GM21526 (cell line): ENCODE data around the gene ADPRHL1.

Experiments used
- ATAC-seq: cut with Tn5 transposase; IDR thresholded peaks from one replicate; pipeline ENCODE4 v1.9.1; 2021; ENCODE audit warnings: moderate library complexity; ENCODE audit not compliant: unreplicated experiment, low FRiP score

The ADPRHL1 gene

DNA sequence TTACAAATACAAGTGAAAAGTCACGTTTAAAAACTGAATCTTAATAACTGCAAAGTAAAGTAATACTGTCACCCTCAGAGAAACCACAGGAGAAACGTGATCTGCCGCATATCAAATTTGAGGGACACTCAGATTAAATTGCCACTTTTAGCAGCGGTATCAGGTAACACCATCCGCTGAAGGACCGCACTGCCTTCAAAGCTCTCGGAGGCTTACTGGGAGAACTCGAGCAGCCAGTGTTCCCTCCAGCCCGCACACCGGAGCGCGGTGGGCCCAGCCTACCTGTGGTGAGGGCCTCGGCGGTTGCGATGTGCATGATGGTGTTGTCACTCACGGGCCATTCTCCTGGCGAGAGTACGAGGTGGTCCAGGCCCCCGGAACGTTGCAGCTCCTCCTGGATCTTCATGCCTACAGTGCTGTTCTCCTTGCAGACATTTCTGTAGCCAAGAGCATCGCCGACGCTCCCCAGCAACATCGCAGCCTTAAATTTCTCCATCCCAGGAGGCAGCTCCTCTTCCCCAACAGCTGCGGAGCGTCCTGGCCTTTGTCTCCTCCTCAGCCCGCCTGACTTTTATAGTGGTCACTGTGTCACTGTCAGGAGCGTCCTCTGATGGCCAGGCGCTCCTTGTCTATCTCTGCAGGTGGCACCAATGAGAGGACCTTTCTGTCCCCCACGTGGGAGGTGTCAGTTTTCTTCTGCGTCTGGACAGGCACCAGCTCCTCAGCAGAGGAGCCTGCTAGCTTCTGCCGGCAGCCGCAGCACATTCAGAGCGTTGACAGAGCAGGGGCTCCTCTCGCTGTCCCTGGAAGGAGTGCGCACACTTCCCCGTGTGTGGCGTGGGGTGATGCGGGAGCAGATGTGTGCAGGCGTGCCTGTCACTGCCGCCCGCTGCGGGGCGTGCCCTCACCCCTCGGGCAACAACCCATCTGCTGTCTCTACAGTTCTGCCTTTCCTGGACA is at the start of gene ADPRHL1:
Gene ADPRHL1, minus strand, starts transcription at position 547 of the 960 bp plus-strand sequence. Its CDS starts 51 bp downstream, at position 496.
- ATAC-seq: no peak

DNA sequence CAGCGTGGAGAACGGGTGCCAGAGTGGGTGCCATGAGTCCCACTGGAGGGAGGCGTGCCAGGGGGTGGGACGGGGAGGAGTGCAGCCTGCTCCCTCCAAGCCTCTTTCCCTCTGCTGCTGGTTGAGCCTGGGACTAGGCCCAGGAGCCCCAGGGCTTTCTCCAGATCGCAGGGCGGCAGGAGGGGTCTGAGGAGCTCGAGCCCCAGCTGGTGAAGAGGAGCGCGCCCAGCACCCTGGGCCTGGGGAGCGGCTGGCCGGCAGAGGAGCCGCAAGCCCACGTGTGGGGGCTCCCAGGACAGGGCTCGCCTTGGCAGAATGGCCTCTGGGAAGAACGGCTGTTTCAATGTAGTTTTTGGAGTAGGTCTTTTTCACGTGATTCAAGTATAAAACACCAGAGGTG is 49.4 kb upstream of the ADPRHL1 start:
- no peak for ATAC-seq

DNA sequence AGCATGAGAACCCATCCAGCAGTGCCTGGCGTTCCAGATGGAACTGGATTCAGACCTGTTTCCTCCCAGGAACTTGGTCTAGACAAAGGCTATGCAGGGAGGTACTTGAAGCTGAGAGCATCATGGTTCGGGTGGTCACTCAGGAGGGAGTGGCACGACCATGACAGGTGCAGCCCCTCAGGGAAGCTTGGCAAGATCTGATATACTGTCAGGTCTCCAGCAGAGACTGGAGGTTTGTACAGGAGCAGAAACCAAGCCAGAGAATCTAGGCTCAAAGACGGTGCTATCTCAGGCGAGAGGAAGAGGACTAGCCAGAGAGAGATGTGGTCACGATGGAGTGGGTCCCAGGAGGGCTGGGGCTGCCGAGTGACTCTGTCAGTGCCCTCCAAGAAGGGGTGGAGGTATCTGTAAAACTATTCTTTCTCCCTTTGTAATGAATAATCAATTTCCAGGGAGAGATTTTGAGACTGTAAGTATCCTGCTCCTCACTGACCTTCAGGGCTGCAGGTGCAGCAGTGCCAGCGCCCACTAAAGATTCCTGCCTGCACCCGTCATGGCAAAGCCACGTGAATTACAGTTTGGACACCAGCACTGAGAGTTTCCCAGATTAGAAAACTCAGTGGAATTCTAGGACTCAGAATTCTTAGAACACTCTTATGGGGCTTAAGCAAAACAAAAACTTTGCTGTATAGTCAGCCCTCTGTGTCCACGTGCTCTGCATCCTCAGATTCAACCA is 47.4 kb upstream of the ADPRHL1 start:
- ATAC-seq: no peak

DNA sequence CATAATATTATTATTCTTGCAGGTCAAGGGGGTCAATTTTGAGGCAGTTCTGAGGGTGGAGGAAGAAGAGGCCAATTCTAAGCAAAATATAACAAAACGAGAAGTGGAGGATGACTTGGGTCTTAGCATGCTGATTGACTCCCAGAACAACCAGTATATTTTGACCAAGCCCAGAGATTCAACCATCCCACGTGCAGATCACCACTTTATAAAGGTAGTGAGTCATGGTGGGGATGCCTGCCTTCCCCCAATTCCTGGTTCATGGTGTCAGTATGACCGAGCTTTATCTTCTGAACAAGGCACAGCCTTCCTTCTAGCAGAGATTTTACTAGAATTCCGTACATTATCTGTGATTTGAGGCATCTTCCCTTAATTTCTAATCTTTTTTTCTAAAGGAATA is 46.6 kb upstream of the ADPRHL1 start:
- ATAC-seq: no peak

DNA sequence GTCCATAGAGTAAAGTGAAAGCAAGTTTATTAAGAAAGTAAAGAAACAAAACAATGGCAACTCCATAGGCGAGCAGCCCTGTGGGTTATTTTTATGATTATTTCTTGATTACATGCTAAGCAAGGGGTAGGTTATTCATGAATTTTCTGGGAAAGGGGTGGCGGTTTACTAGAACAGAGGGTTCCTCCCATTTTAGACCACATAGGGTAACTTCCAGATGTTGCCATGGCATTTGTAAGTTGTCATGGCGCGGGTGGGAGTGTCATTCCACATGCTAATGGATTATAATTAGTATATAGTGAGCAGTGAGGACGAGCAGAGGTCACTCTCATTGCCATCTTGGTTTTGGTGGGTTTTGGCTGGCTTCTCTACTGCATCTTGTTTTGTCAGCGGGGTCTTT is 45.6 kb upstream of the ADPRHL1 start:
- no peak for ATAC-seq

DNA sequence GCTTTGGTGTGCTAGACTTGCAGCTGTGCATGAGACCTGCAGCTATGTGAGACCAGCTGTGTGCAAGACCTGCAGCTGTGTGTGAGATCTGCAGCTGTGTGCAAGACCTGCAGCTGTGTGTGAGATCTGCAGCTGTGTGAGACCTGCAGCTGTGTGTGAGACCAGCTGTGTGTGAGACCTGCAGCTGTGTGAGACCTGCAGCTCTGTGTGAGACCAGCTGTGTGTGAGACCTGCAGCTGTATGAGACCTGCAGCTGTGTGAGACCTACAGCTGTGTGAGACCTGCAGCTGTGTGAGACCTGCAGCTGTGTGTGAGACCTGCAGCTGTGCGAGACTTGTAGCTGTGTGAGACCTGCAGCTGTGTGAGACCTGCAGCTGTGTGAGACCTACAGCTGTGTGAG is 43.9 kb upstream of the ADPRHL1 start:
- ATAC-seq: no peak

DNA sequence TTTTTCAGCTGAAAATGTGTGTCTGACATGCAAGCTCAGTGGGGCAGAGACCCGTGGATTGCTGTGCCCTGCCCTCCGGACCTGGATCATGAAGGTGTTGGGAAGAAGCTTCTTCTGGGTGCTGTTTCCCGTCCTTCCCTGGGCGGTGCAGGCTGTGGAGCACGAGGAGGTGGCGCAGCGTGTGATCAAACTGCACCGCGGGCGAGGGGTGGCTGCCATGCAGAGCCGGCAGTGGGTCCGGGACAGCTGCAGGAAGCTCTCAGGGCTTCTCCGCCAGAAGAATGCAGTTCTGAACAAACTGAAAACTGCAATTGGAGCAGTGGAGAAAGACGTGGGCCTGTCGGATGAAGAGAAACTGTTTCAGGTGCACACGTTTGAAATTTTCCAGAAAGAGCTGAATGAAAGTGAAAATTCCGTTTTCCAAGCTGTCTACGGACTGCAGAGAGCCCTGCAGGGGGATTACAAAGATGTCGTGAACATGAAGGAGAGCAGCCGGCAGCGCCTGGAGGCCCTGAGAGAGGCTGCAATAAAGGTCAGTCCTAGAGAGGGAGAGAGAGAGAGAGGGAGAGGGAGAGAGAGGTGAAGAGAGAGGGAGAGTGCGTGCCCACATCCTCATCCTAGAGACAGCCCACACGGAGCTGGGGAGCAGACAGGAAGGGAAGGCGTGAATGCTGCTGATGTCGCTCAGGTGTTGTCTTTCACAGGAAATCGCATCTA is 42.4 kb upstream of the ADPRHL1 start:
- ATAC-seq: no peak

DNA sequence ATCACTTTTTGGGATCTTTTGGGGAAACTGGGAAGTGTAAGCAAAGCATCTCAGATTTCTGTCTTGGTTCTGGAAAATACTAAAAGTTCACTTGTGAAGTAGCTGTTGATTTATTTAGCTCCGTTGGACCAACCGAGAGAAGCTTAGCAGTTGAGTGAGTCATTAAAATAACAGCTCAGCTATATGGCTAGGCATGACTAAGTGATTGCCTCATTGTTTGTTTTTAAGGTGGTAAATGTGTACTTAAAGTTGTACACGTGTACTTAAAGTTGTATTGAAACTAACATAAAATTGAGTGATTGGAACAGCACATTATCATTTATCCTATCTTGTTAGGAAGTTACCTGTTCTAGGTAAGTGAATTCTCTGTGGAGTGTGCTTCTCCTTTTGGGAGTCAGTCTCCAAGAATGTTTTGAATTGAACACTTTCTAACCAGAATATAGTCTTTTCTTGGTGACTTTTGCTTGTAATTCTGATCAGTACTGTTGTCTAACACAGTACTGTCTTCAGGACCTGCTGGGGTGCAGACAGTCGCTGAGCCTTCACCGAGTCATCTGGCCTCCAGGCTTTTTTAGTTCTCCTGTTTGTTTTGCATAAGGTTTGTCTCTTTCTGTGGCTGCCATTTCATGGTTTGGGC is 40.1 kb upstream of the ADPRHL1 start:
- no peak for ATAC-seq

DNA sequence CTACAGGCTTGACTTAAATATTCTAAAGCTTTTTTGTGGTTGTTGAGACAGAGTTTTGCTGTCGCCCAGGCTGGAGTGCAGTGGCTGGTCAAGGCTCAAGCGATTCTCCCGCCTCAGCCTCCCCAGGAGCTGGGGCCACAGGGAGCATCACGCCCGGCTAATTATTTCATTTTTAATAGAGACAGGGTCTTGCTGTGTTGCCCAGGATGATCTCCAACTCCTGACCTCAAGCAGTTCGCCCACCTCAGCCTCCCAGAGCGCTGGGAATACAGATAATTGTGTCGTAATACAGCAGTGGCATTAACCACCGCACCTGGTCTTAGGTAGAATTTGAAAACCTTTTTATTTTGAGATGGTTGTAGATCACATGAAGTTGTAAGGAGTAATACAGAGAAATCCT is 38.7 kb upstream of the ADPRHL1 start:
- ATAC-seq: no peak

DNA sequence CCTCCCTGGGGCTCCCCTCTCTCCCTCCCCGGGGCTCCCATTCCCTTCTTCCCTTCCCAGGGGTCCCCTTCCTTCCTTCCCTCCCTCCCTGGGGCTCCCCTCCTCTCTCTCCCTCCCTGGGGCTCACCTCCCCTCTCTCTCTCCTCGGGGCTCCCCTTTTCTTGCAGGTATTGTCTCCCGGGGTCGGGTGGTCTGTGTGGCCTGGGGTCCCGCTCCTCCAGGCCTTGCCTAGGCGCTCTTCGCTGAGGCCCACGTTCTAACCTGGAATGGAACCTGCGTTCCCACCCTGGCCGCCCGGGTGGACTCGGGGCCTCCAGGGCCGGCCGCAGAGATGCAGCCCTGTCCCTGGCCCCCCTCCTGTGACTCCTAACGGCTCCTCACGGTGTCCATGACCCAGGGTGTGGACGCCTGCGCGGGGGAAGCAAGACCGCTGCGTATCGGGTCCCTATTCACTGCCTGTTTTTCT is 38.2 kb upstream of the ADPRHL1 start:
- ATAC-seq: no peak

DNA sequence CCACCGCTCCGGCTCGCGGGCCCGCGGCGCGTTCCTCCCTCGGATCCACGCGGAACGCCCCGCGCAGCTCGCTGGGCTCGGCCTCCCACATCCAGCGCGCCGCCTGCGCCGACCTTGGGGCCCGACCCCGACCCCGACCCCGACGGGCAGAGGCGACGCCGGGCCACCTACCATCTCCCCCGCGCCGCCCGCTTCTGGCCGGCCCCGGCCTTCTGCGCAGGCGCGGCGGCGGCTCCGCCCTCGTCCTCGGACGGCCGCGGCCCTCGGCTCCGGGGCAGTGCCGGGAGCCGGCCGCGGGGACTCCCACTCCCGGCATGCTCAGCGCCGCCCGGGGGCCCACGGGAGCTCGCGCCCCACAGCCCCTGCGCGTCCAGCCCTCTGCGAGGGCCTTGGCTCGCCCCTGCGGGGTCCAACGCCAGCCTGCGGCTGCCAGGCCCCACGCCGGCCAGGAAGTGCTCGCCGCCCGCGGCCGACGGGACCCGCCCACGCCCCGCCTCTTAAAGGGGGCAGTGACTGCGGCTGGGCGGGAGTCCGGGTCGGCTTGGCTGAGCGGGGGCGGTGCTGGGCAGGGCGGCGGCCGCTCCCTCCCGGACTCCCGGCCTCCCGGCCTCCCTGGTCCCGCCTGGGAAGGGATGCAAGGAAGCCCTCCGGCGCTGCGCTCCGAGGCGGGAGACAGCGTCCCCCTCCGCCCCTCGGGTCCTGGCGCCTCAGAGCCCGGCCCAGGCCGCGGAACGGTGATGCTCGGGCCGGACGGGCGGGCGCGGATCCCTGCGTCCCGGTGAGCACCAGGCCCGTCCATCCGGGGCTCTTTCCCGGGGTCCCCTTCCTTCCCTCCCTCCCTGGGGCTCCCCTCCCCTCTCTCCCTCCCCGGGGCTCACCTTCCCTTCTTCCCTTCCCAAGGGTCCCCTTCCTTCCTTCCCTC is 37.5 kb upstream of the ADPRHL1 start, which contains the start of gene DCUN1D2:
Gene DCUN1D2, minus strand, starts transcription at position 216 of the 922 bp plus-strand sequence. Its CDS starts 42 bp downstream, at position 174.
- ATAC-seq: peak; percentile 72

DNA sequence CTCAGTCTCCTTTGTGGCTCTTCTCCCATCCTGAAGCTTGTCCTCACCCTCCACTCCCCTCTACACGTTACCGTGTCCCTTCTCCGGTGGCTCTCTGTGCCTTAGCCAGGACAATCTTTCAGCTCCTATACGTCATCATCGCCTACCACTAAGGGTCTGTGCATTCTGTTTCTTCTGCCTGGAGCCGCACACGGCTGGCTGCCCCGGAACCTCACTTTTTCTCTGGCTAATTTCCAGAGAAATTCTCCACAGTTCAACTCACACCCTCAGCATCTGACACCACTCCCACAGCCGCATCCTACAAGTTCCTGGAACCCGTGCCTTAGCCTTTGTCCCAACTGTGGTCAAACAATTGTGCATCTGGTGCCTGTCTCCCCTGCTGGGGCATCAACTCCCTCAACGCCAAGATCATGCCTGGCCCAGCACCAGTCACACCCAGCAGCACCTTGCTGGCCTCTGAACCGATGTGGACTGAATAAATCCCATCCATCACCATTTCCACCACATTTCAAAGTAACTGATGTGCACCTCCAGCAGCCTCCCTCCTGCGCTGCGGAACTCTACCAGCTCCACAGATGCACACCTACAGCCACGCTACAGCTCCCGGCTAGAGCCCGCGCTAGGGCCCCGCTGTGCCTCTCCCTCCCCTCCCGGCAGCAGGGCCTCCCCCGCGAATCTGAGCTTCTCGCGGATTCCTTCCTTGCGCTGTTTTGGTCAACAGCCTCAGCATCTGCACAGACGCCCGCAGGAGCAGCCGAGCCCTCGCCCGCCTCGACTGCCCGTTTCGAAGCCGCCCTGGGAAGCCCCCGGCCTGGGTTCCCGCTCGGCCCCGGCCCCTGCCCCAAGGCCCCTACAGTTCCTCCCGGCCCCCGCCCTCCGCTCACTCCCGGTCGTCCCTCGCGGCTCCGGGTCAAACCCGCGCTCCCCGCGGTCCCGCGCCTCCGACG is 36.5 kb upstream of the ADPRHL1 start:
- ATAC-seq: peak; percentile 11

DNA sequence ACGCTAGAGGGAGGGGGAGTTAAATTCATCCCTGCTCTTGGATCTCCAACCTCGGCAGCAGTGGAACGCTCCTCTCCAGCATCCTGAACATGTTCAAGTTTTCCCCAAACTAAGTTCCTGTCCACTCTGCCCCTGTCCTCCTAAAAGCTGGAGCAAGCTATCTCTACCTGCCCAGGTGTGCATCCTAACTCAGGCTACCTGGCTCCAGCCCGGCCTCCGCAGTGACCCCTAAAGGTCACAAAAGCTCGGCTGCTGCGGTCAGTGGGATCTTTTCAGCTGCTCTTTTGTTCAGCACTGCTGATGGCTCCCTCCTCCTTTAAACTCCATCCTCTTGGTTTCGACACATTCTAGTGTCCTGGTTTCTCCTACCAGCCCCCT is 35.9 kb upstream of the ADPRHL1 start:
- no peak for ATAC-seq

DNA sequence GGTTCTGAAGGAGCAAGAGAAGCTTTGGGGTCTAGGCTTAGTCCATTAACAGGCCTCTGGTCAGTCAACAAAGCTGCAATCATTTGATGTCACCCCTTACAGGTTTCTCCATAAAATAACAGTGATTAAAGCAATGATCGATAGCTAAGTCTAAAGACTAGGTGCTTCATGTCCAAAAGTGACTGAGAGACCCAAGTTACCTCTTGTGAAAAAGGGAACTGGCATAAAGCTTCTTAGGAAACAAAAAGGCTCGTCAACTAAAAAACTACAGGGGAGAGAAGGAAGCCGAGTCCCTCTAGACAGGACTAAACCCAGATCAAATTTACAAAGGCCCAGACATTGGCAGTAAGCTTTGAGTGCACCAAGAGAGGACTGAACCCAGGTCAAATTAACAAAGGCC is 35.0 kb upstream of the ADPRHL1 start:
- no peak for ATAC-seq

DNA sequence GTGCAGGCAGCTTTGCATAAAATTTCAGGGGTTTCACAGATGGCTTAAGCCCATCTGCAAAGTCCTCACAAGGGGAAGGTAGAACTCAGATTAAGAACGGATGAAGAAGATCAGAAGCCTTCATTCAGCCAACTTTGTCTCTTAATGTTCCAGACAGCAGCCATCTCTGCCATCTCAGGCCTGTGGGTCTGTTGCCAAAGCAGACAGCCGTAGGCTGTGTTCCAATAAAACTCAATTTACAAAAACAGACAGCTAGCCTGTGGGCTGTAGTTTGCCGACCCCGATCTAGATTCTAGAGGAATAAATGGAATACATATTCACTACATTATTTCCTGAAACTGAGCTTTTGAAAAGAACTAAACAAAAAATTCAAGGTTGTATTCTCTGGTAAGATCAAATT is 33.4 kb upstream of the ADPRHL1 start:
- ATAC-seq: no peak

DNA sequence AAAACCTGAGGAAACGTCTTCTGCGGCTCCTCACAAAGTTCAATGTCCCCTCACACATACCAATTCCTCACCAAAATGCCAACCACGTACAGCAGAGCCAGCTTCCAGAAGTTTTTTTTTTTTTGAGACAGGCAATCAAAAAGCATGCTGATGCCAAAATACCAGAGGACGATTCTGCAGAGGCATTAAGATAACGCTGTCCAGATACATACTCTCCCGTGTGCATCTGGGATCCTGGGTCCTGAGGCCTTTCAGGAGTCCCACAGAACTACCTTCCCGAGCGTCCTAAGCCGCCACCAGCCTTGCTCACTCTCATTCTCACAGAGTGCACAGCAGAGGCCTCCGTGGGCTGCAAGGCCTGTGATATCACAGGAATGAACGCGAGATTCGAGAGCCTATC is 32.3 kb upstream of the ADPRHL1 start:
- ATAC-seq: no peak

DNA sequence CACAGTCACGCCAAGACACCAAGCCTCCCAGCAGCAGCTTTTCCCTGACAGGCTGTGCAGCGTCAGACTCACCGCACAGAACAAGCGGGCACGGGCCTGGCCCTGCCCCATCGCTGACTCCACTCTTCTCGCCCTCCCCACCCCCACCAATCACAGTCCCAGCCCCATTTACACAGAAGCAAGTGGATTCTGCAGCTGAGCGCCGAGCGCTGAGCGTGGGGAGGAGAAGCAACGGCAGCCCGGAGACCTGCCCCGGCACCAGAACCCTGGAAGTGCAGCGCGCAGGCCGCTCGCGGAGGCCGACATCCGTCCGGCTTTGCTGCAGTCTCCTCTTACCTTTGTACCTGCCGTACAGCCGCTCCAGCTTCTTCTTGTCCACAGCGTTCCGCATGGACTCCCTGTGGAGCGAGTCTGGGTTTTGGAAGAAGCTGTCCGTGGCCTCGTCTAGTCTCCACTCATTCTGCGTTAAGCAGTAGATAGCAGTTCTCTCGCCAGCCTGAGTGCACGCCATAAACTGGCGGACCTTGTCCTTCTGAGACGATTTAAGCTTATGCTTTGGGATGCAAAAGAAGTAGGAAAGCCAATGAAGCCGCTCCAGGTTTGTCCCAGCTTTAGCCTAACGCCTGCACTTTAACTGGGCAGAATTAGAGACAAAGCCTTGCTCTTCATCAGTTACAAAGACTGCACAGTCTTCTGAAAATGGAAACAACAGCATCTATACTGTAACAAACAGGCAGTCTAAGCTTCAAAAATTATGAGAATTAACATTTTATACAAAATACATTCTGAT is 30.4 kb upstream of the ADPRHL1 start:
- no peak for ATAC-seq
